ENCODE measurements around the gene SUPT4H1.

DNA sequence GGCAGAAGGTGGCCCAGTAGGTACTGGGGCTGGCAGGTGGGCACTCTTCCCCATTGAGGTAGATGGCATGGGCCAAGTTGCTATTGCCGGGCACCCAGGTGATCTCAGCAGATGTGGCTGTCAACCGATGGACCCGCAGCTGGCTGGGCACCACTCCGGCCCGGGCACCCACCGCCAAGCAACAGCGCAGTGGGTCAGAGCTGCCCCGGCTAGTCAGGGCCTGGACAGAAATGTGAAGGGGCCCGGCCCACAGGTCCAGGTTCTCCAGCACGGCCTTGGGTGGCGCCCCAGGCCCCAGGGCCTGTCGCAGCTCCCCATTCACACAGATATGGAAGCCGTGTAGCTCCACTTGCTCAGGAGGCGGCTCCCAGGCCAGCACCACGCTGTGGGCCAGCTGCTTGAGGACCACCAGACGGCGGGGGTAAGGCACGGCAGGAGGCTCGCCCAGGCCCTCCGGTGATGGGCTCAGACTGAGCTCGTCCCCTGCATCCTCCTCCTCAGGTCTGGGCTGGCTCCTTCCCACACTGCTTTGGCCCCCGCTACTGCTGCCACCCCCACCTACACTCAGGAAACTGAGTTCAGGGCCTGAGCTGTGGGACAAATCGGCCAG, 39.9 kb downstream of the SUPT4H1 start:
- TF ChIP-seq CTCF (IDR thresholded peaks at IDR 0.05) (no peak), POLR2AphosphoS5 (IDR thresholded peaks at IDR 0.05; ENCODE audit: low read depth, low read length) (no peak)
- TF ChIP-seq, protein P1, sequence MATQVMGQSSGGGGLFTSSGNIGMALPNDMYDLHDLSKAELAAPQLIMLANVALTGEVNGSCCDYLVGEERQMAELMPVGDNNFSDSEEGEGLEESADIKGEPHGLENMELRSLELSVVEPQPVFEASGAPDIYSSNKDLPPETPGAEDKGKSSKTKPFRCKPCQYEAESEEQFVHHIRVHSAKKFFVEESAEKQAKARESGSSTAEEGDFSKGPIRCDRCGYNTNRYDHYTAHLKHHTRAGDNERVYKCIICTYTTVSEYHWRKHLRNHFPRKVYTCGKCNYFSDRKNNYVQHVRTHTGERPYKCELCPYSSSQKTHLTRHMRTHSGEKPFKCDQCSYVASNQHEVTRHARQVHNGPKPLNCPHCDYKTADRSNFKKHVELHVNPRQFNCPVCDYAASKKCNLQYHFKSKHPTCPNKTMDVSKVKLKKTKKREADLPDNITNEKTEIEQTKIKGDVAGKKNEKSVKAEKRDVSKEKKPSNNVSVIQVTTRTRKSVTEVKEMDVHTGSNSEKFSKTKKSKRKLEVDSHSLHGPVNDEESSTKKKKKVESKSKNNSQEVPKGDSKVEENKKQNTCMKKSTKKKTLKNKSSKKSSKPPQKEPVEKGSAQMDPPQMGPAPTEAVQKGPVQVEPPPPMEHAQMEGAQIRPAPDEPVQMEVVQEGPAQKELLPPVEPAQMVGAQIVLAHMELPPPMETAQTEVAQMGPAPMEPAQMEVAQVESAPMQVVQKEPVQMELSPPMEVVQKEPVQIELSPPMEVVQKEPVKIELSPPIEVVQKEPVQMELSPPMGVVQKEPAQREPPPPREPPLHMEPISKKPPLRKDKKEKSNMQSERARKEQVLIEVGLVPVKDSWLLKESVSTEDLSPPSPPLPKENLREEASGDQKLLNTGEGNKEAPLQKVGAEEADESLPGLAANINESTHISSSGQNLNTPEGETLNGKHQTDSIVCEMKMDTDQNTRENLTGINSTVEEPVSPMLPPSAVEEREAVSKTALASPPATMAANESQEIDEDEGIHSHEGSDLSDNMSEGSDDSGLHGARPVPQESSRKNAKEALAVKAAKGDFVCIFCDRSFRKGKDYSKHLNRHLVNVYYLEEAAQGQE (IDR thresholded peaks at IDR 0.05; ENCODE audit: insufficient read depth in 1 of 2, low read depth in 2 of 2, low read length in 1 of 2), result no peak

Data from Panc1 (cell line).